CD4-positive, alpha-beta memory T cell (primary cell): ENCODE data around the gene MEGF8. TPM values are rescaled to one million over a fixed set of nuclear protein-coding genes. Genes with fewer than 3 reads are reported as not detected.
A peak's percentile ranks its signal among the peaks of the same experiment; 100 is the strongest.

ENCODE experiments used
- CTCF ChIA-PET: fragments of 350-600 bp; sonication (Branson Sonifier 250); formaldehyde crosslinking; loops from one replicate; lab custom pipeline; 2021; ENCODE audit warnings: inconsistent platforms; ENCODE audit not compliant: partially characterized antibody; lab: Charles Lee
- POLR2A ChIA-PET: fragments of 350-600 bp; sonication (Branson Sonifier 250); formaldehyde crosslinking; loops from one replicate; lab custom pipeline; 2021; ENCODE audit not compliant: partially characterized antibody; lab: Charles Lee
- DNase-seq, 5 donors: peaks; one replicate each; pipeline versions ENCODE4 v3.0.0 to v3.0.0-alpha.2; 2020 to 2022; ENCODE audit warnings: mixed read lengths in 1 of 5
- H3K27ac ChIP-seq: one replicate; pipeline ENCODE4 v1.7.0; 2013; ENCODE audit warnings: low read depth, low read length
- H3K27me3 ChIP-seq: 2 replicates; pipeline ENCODE4 v1.7.0; 2013; ENCODE audit warnings: mild to moderate bottlenecking, low read length, moderate library complexity; ENCODE audit not compliant: insufficient read depth
- H3K36me3 ChIP-seq: 2 replicates; pipeline ENCODE4 v1.7.0; 2013; ENCODE audit warnings: mild to moderate bottlenecking, low read length, moderate library complexity; ENCODE audit not compliant: insufficient read depth
- H3K4me1 ChIP-seq: 2 replicates; pipeline ENCODE4 v1.7.0; 2013; ENCODE audit warnings: mild to moderate bottlenecking, low read length, moderate library complexity; ENCODE audit not compliant: insufficient read depth
- H3K4me3 ChIP-seq, 2 donors: one replicate each; pipeline ENCODE4 v1.7.0; 2013; ENCODE audit warnings: low read length in 2 of 2, mild to moderate bottlenecking in 1 of 2
- H3K9me3 ChIP-seq, 2 donors: one replicate each; pipeline ENCODE4 v1.7.0; 2013; ENCODE audit warnings: low read length in 2 of 2, control low read depth in 1 of 2; ENCODE audit not compliant: control insufficient read depth in 1 of 2
- H3K27ac Mint-ChIP-seq, 7 donors: one replicate each; pipeline ENCODE4 v1.8.0; 2020 to 2021; ENCODE audit warnings: mixed read lengths in 7 of 7, mild to moderate bottlenecking in 6 of 7, inconsistent platforms in 3 of 7, moderate library complexity in 3 of 7
- H3K27me3 Mint-ChIP-seq, 2 donors: one replicate each; pipeline ENCODE4 v1.8.0; 2020 to 2021; ENCODE audit warnings: mixed read lengths in 2 of 2
- H3K36me3 Mint-ChIP-seq, 2 donors: one replicate each; pipeline ENCODE4 v1.8.0; 2020 to 2021; ENCODE audit warnings: mixed read lengths in 2 of 2, inconsistent platforms in 1 of 2, mild to moderate bottlenecking in 1 of 2
- H3K4me1 Mint-ChIP-seq, 4 donors: one replicate each; pipeline ENCODE4 v1.8.0; 2020 to 2021; ENCODE audit warnings: mixed read lengths in 4 of 4, mild to moderate bottlenecking in 1 of 4
- H3K4me3 Mint-ChIP-seq, 8 donors: one replicate each; pipeline ENCODE4 v1.8.0; 2020 to 2021; ENCODE audit warnings: mixed read lengths in 8 of 8, mild to moderate bottlenecking in 7 of 8, moderate library complexity in 6 of 8, inconsistent platforms in 3 of 8
- H3K9me3 Mint-ChIP-seq, 8 donors: one replicate each; pipeline ENCODE4 v1.8.0; 2020 to 2021; ENCODE audit warnings: mixed read lengths in 8 of 8, mild to moderate bottlenecking in 5 of 8, inconsistent platforms in 3 of 8, moderate library complexity in 1 of 8
- intact Hi-C: fragments of 100-400 bp; cut with micrococcal nuclease; formaldehyde crosslinking; loops from one replicate; pipeline ENCODE4 v1.15.1; 2023
- polyA plus RNA-seq, 2 donors: library from polyadenylated mRNA; unstranded; fragments of 300-500 nt; fragmentation: Illumina TruSeq; gene quantifications; one replicate each; pipeline ENCODE4 v1.2.3, GENCODE V29; 2021
- total RNA-seq, 2 experiments: library from RNA; stranded (reverse); gene quantifications; one replicate each; pipeline ENCODE4 v1.2.3, GENCODE V29; 2021

The MEGF8 gene, protein sequence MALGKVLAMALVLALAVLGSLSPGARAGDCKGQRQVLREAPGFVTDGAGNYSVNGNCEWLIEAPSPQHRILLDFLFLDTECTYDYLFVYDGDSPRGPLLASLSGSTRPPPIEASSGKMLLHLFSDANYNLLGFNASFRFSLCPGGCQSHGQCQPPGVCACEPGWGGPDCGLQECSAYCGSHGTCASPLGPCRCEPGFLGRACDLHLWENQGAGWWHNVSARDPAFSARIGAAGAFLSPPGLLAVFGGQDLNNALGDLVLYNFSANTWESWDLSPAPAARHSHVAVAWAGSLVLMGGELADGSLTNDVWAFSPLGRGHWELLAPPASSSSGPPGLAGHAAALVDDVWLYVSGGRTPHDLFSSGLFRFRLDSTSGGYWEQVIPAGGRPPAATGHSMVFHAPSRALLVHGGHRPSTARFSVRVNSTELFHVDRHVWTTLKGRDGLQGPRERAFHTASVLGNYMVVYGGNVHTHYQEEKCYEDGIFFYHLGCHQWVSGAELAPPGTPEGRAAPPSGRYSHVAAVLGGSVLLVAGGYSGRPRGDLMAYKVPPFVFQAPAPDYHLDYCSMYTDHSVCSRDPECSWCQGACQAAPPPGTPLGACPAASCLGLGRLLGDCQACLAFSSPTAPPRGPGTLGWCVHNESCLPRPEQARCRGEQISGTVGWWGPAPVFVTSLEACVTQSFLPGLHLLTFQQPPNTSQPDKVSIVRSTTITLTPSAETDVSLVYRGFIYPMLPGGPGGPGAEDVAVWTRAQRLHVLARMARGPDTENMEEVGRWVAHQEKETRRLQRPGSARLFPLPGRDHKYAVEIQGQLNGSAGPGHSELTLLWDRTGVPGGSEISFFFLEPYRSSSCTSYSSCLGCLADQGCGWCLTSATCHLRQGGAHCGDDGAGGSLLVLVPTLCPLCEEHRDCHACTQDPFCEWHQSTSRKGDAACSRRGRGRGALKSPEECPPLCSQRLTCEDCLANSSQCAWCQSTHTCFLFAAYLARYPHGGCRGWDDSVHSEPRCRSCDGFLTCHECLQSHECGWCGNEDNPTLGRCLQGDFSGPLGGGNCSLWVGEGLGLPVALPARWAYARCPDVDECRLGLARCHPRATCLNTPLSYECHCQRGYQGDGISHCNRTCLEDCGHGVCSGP (N-terminal part only)
- total RNA-seq = 1 to 10 TPM; 8.6 to 9.5 TPM
- polyA plus RNA-seq = under 1 TPM; 0.09 to 0.42 TPM

DNA sequence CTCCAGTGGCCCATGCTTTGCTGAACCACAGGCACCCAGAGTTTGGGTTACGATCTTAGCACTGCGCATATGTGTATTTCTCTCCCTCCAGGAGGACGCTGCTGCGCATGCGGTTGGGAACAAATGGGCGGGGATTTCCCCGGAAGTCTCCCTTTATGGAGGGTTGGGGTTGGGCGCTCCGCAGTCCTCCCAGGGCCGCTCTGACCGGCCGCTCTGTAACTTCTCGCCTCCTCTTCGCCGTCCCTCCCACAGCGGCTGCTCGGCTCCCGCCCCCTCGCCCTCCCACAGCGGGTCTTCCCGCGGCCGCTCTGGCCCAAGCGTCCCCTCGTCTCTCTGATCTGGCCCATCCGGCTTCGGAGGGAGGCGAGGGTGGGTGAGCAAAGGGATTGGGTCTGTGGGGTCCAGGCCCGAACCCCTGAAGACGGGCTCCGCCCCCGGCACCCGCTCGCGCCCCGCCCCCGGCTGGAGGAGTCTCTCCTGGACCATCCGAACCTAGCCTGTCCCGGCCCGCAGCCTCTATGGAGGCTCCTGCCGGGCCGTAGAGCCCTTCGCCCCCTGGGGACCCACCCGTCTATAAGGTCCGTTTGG is at the start of gene MEGF8:
TSS of gene MEGF8 (plus strand) at position 328 of the 588 bp plus-strand sequence. CDS start 609 bp downstream, outside the sequence.
- H3K27ac ChIP-seq = peak within 1 kb of the TSS; percentile 81
- Mint-ChIP-seq H3K27me3 (peaks cover 5 to 12% of the 10 kb centered on the region in 2 donors), H3K27ac (peak within 1 kb of the TSS; percentile 85 to 91 (median 90)), H3K4me3 (peak within 1 kb of the TSS; percentile 89 to 95 (median 92)), H3K9me3 (no peaks in the 10 kb centered on the region), H3K36me3 (peaks cover 0 to 7% of the 10 kb centered on the region in 2 donors), H3K4me1 (peaks cover 7 to 31% (median 20%) of the 10 kb centered on the region in 4 donors)
- ChIA-PET CTCF (no interaction called here), POLR2A (no interaction called here)
- H3K27me3 ChIP-seq = no peaks in the 10 kb centered on the region
- intact Hi-C loops = loop anchor here (1.0 to 2.0 kb wide), 11 partner anchors 23 to 249 kb away; partner anchors contain the start of genes ERF, GSK3A, PAFAH1B3 and POU2F2
- peak; percentile 97 to 99 (median 99) for DNase-seq
- no peaks in the 10 kb centered on the region for H3K36me3 ChIP-seq
- peak within 1 kb of the TSS; percentile 66 to 90 for H3K4me3 ChIP-seq
- H3K4me1 ChIP-seq = peaks cover 19% of the 10 kb centered on the region
- no peaks in the 10 kb centered on the region for H3K9me3 ChIP-seq

DNA sequence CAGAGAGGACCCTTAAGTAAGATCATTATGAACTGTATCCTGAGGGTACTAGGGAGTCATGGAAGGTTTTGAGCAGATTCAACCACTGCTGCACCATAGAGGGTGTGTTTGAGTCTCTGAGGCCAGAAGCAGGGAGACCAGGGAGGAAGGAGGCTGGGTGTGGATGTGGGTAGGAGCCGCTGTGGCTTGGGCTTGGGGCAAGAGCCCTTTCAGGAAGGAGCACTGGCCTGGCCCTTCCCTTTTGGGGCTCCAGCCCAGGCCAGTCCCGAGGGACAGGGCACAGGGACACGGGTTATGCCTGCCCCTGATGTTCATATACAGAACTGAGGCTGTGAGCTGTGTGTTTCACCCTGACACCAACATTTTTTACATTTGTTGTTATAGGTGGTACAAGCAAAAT is 49.2 kb upstream of the MEGF8 start:
- Mint-ChIP-seq H3K9me3 (no peaks in the 10 kb centered on the region), H3K27me3 (no peaks in the 10 kb centered on the region), H3K4me1 (peaks cover 33 to 52% (median 42%) of the 10 kb centered on the region in 4 donors), H3K27ac (peak overlapping the region; percentile 12 to 94 (median 87)), H3K4me3 (peak overlapping the region in 6 of 8 donors; percentile 2 to 80 (median 67)), H3K36me3 (peaks cover 6 to 16% of the 10 kb centered on the region in 2 donors)
- peak overlapping the region; percentile 8 for H3K27ac ChIP-seq
- H3K36me3 ChIP-seq = peaks cover 13% of the 10 kb centered on the region
- DNase-seq = no peak
- H3K9me3 ChIP-seq = no peaks in the 10 kb centered on the region
- CTCF ChIA-PET = no interaction called here
- POLR2A ChIA-PET = interaction anchor here (0.9 to 9.3 kb wide), 3 partner anchors 25 to 77 kb away, joined by 3 to 139 read pairs (median 4); partner anchors contain the start of gene GSK3A
- no peak overlapping the region for H3K4me3 ChIP-seq
- no peaks in the 10 kb centered on the region for H3K27me3 ChIP-seq
- intact Hi-C loops = no loop called here
- peaks cover 44% of the 10 kb centered on the region for H3K4me1 ChIP-seq

DNA sequence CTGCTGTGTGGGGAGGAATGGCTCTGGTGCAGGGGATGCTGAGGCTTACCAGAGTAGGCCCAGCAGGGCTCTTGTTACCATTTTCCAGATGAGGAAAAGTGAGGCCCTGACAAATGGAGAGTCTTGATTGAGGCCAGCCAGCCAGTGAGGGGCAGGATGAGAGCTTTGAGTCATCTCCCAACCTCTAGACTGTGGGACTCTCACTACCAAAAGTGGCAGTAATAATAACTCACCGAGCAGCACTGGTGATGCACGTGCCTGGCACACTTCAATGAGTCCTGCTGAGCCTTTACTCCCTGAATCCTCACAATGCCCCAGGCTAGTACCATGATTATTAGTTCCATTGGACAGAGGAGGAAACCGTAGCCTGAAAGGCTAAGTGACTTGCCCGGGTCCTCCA is 48.6 kb upstream of the MEGF8 start:
- CTCF ChIA-PET = interaction anchor here (2.2 to 4.4 kb wide), 2 partner anchors 33 to 144 kb away, joined by 5 to 77 read pairs; partner anchors contain the start of genes GSK3A and POU2F2
- POLR2A ChIA-PET = interaction anchor here (0.9 to 9.3 kb wide), 3 partner anchors 26 to 78 kb away, joined by 3 to 139 read pairs (median 4); partner anchors contain the start of gene GSK3A
- no peaks in the 10 kb centered on the region for H3K27me3 Mint-ChIP-seq
- Histone ChIP-seq H3K4me3 (no peak overlapping the region), H3K4me1 (peaks cover 44% of the 10 kb centered on the region), H3K9me3 (no peaks in the 10 kb centered on the region), H3K27ac (peak overlapping the region; percentile 8), H3K36me3 (peaks cover 13% of the 10 kb centered on the region), H3K27me3 (no peaks in the 10 kb centered on the region)
- peak overlapping the region in 4 of 7 donors; percentile 12 to 90 (median 49) for H3K27ac Mint-ChIP-seq
- H3K4me3 Mint-ChIP-seq = no peak overlapping the region
- intact Hi-C loops = no loop called here
- DNase-seq = no peak
- H3K4me1 Mint-ChIP-seq = peaks cover 34 to 48% (median 41%) of the 10 kb centered on the region in 4 donors
- H3K9me3 Mint-ChIP-seq = no peaks in the 10 kb centered on the region
- peaks cover 6 to 12% of the 10 kb centered on the region in 2 donors for H3K36me3 Mint-ChIP-seq

DNA sequence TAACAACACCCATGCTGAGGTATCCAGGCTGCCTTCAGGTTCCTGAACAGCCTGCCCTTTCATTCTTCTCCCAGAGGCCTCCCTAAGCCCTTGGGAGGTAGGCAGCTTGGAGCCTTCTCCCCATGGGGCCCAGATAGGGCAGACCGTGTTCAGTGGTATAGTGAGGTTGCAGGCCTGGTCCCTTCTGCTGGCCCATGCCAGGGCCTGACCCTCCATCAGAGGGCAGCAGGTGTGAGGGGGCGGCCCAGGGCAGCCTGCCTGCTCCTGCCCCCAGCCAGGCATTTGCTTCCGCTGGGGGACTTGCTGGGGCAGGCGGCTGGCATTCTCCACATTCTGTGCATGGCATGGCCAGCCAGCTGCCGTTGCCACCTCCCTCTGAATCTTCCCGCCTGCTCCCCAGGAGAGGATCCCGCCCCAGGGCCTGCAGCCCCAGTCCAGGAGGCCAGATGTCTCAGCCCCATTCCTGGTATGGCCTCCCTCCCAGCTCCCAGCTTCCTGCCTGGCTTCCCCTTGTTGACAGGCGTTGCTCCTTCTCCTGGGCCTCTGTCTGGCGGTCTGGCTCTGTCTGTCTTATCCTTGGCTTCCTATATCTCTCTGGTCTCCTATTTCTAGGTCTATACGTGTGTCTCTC is 47.5 kb upstream of the MEGF8 start:
- Mint-ChIP-seq H3K4me1 (peaks cover 41 to 48% (median 44%) of the 10 kb centered on the region in 4 donors), H3K27ac (peak overlapping the region in 5 of 7 donors; percentile 13 to 82 (median 50)), H3K9me3 (no peaks in the 10 kb centered on the region), H3K27me3 (no peaks in the 10 kb centered on the region), H3K36me3 (peaks cover 6 to 14% of the 10 kb centered on the region in 2 donors), H3K4me3 (peak overlapping the region in 1 of 8 donors; percentile 93)
- Histone ChIP-seq H3K27ac (peak overlapping the region; percentile 31), H3K27me3 (no peaks in the 10 kb centered on the region), H3K4me1 (peaks cover 55% of the 10 kb centered on the region), H3K9me3 (no peaks in the 10 kb centered on the region), H3K36me3 (peaks cover 12% of the 10 kb centered on the region), H3K4me3 (no peak overlapping the region)
- ChIA-PET POLR2A (interaction anchor here (1.4 to 9.3 kb wide), 3 partner anchors 8 to 33 kb away, joined by 4 to 139 read pairs (median 131); partner anchors contain the start of genes CIC and GSK3A), CTCF (interaction anchor here (2.2 to 4.4 kb wide), 5 partner anchors 18 to 169 kb away, joined by 5 to 77 read pairs (median 17); partner anchors contain the start of genes GSK3A and POU2F2)
- intact Hi-C loops = no loop called here
- DNase-seq = no peak

DNA sequence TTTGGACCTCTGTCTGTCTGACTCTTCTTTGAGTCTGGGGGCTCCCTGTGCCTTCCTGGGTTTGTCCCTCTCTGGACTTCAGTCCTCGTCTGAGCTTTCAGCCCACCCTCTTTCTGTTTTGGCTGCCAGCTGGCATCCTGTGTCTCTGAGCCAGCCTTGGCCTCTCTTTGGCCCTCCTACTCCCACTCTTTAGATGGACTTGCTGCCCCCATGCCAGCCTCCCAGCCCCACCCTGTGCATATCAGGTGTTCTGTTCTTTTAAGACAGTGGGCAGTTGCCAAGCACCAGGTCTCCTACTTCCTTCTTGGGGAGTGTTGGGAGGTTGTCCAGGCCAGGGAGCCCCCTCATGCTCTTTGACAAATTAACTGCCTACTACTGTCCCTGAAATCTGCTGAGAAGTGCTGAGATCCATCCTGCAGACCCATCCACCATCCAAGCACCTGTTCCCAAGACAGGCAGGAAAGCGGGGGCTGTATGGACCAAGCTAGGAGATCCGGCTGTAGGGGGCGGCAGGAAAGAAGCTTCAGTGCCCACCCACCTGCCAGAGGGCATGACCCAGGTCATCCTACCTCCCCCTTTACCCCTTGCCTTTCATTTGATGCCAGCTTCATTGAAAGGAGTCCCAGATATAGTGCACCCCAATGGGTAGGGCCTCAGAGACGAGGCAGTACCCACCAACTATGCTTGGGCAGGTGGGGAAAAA is 46.8 kb upstream of the MEGF8 start:
- peaks cover 40 to 48% (median 44%) of the 10 kb centered on the region in 4 donors for H3K4me1 Mint-ChIP-seq
- peaks cover 59% of the 10 kb centered on the region for H3K4me1 ChIP-seq

More for the DNA sequence above, 46.8 kb upstream of the MEGF8 start:
- H3K27ac ChIP-seq = peak overlapping the region; percentile 31
- Mint-ChIP-seq H3K4me3 (peak overlapping the region in 7 of 8 donors; percentile 88 to 94 (median 91)), H3K27ac (peak overlapping the region in 6 of 7 donors; percentile 78 to 97 (median 95)), H3K9me3 (no peaks in the 10 kb centered on the region), H3K36me3 (peaks cover 6 to 14% of the 10 kb centered on the region in 2 donors), H3K27me3 (no peaks in the 10 kb centered on the region)
- intact Hi-C loops = loop anchor here (1.0 kb wide), 1 partner anchor 34 kb away; no protein-coding TSS in a partner anchor
- H3K9me3 ChIP-seq = no peaks in the 10 kb centered on the region
- no peaks in the 10 kb centered on the region for H3K27me3 ChIP-seq
- CTCF ChIA-PET = interaction anchor here (0.8 to 4.4 kb wide), 18 partner anchors 9 to 176 kb away, joined by 3 to 77 read pairs (median 6); partner anchors contain the start of genes CIC, ERF, GSK3A and POU2F2
- POLR2A ChIA-PET = interaction anchor here (1.6 to 9.3 kb wide), 5 partner anchors 9 to 146 kb away, joined by 3 to 139 read pairs (median 14); partner anchors contain the start of genes CIC, GSK3A and POU2F2
- DNase-seq = no peak
- H3K36me3 ChIP-seq = peaks cover 5% of the 10 kb centered on the region
- H3K4me3 ChIP-seq = no peak overlapping the region
